ENCODE results near the gene TRIAP1. TPM values are rescaled to one million over a fixed set of nuclear protein-coding genes. Genes with fewer than 3 reads are reported as not detected.

Gene TRIAP1
- polyA plus RNA-seq, 1 donor (not counting 4 experiments of a cell fraction or from before 2014, with no cell fraction given): 71.1 TPM

DNA sequence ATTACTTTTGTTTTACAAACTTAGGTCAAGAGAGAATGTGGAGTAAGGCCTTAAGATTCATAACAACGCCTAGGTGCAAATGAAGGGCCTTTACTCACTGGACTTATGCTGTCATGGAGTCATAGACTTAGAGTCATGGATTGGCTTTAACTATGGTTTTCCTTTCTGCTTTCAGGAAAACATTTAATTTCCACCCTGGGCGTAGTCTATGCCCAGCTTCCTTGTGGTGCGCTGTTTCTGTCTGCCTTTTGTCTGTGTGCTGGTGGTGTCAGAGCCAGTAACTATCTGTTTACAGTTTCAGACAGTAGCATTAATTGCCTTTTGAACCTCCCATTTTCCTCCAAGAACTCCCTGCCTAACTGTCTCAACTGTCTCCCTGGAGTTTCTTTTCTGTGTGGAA is 40.1 kb downstream of the TRIAP1 start:
- no peaks in the 10 kb centered on the region for H3K9me3 ChIP-seq (ENCODE audit: control insufficient read depth, low read depth, low read length)
- no peak overlapping the region for H2AFZ ChIP-seq (ENCODE audit: control insufficient read depth, low read length)
- no peaks in the 10 kb centered on the region for H3K4me1 ChIP-seq (ENCODE audit: control insufficient read depth, extremely low read depth, insufficient read depth, low read length)
- FAIRE-seq (no peak), DNase-seq (ENCODE audit: low read depth, low spot score) (no peak)
- no peak overlapping the region for H3K4me3 ChIP-seq (ENCODE audit: control insufficient read depth in 2 of 3, extremely low read depth in 1 of 3, insufficient read depth in 2 of 3, low read depth in 1 of 3, low read length in 3 of 3)
- H3K9ac ChIP-seq (ENCODE audit: control insufficient read depth, extremely low read depth, insufficient read depth, low read length): no peak overlapping the region
- TF ChIP-seq, protein P1, sequence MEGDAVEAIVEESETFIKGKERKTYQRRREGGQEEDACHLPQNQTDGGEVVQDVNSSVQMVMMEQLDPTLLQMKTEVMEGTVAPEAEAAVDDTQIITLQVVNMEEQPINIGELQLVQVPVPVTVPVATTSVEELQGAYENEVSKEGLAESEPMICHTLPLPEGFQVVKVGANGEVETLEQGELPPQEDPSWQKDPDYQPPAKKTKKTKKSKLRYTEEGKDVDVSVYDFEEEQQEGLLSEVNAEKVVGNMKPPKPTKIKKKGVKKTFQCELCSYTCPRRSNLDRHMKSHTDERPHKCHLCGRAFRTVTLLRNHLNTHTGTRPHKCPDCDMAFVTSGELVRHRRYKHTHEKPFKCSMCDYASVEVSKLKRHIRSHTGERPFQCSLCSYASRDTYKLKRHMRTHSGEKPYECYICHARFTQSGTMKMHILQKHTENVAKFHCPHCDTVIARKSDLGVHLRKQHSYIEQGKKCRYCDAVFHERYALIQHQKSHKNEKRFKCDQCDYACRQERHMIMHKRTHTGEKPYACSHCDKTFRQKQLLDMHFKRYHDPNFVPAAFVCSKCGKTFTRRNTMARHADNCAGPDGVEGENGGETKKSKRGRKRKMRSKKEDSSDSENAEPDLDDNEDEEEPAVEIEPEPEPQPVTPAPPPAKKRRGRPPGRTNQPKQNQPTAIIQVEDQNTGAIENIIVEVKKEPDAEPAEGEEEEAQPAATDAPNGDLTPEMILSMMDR (optimal IDR thresholded peaks at IDR 0.05 in 1 of 3, IDR thresholded peaks at IDR 0.05 in 1 of 3, conservative IDR thresholded peaks at IDR 0.05 in 1 of 3; ENCODE audit: extremely low read depth in 1 of 3, insufficient read depth in 2 of 3, low read length in 3 of 3): no peak
- TF ChIP-seq EZH2 (IDR thresholded peaks at IDR 0.05; ENCODE audit: low read length): no peak
- H4K20me1 ChIP-seq (ENCODE audit: control insufficient read depth, extremely low read depth, insufficient read depth, low read length): no peaks in the 10 kb centered on the region
- H3K27me3 ChIP-seq (ENCODE audit: control insufficient read depth, extremely low read depth, insufficient read depth, low read length): no peaks in the 10 kb centered on the region
- no peaks in the 10 kb centered on the region for H3K79me2 ChIP-seq (ENCODE audit: control insufficient read depth, insufficient read depth, low read length)
- no peak overlapping the region for H3K4me2 ChIP-seq (ENCODE audit: control insufficient read depth, extremely low read depth, insufficient read depth, low read depth, low read length)
- H3K9me1 ChIP-seq (ENCODE audit: control insufficient read depth, extremely low read depth, insufficient read depth, low read length): no peaks in the 10 kb centered on the region
- H3K27ac ChIP-seq (ENCODE audit: control insufficient read depth, insufficient read depth, low read length): no peak overlapping the region
- dilution Hi-C loops (cut with MboI; ENCODE audit: extremely low pct_ligation_motif_present, low sequenced_read_pairs): no loop called here
- H3K36me3 ChIP-seq (ENCODE audit: control insufficient read depth in 2 of 2, extremely low read depth in 1 of 2, insufficient read depth in 2 of 2, low read length in 2 of 2): no peaks in the 10 kb centered on the region

DNA sequence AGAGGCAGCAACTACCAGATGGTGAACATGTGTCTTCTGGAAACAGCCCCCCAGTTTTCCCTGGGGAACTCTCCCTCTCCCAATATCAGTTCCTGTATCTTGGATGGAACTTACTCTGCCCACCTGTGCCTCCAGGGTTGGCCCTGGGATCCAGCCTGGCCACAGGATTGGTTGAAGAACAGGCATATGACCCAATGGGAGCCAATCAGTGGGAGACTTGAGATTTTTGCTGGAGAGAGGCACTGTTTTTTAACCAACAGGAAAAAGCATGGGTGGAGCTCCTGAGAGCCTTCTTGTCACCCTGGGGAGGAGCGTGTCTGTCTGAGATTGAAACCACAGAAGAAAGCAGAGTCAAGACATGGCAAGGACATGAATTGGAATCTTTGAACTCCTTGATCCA is 41.9 kb downstream of the TRIAP1 start:
- no peak for DNase-seq (ENCODE audit: low read depth, low spot score)
- dilution Hi-C loops (cut with MboI; ENCODE audit: extremely low pct_ligation_motif_present, low sequenced_read_pairs): no loop called here

More for the DNA sequence above, 41.9 kb downstream of the TRIAP1 start:
- Histone ChIP-seq H3K79me2 (ENCODE audit: control insufficient read depth, insufficient read depth, low read length) (no peaks in the 10 kb centered on the region), H3K27ac (ENCODE audit: control insufficient read depth, insufficient read depth, low read length) (no peak overlapping the region), H3K9me3 (ENCODE audit: control insufficient read depth, low read depth, low read length) (no peaks in the 10 kb centered on the region), H3K4me1 (ENCODE audit: control insufficient read depth, extremely low read depth, insufficient read depth, low read length) (no peaks in the 10 kb centered on the region), H3K4me3 (ENCODE audit: control insufficient read depth in 2 of 3, extremely low read depth in 1 of 3, insufficient read depth in 2 of 3, low read depth in 1 of 3, low read length in 3 of 3) (no peak overlapping the region), H3K4me2 (ENCODE audit: control insufficient read depth, extremely low read depth, insufficient read depth, low read depth, low read length) (no peak overlapping the region), H3K36me3 (ENCODE audit: control insufficient read depth in 2 of 2, extremely low read depth in 1 of 2, insufficient read depth in 2 of 2, low read length in 2 of 2) (no peaks in the 10 kb centered on the region), H4K20me1 (ENCODE audit: control insufficient read depth, extremely low read depth, insufficient read depth, low read length) (no peaks in the 10 kb centered on the region), H3K27me3 (ENCODE audit: control insufficient read depth, extremely low read depth, insufficient read depth, low read length) (no peaks in the 10 kb centered on the region), H3K9ac (ENCODE audit: control insufficient read depth, extremely low read depth, insufficient read depth, low read length) (no peak overlapping the region), H2AFZ (ENCODE audit: control insufficient read depth, low read length) (no peak overlapping the region), H3K9me1 (ENCODE audit: control insufficient read depth, extremely low read depth, insufficient read depth, low read length) (no peaks in the 10 kb centered on the region)
- no peak for FAIRE-seq
- TF ChIP-seq, protein P1 (optimal IDR thresholded peaks at IDR 0.05 in 1 of 3, IDR thresholded peaks at IDR 0.05 in 1 of 3, conservative IDR thresholded peaks at IDR 0.05 in 1 of 3; ENCODE audit: extremely low read depth in 1 of 3, insufficient read depth in 2 of 3, low read length in 3 of 3): no peak
- no peak for TF ChIP-seq EZH2 (IDR thresholded peaks at IDR 0.05; ENCODE audit: low read length)
